Activated naive CD8-positive, alpha-beta T cell treated with anti-CD3 and anti-CD28 coated beads, Interleukin-2, amount 10 ng/mL, durations not matched to agents 7 days and 5 days (primary cell): ENCODE data around the gene PASK. TPM values are rescaled to one million over a fixed set of nuclear protein-coding genes. Genes with fewer than 3 reads are reported as not detected.

Experiments
- ATAC-seq: fragments of 150-1000 bp; cut with Tn5 transposase; one replicate; pipeline ENCODE4 v1.10.0; 2021; ENCODE audit warnings: low read depth, moderate library complexity
- POLR2A ChIA-PET: fragments of 350-600 bp; sonication (Branson Sonifier 250); formaldehyde crosslinking; loops from one replicate; lab custom pipeline; 2021; ENCODE audit warnings: antibody characterized with exemption; lab: Charles Lee
- DNase-seq: peaks from one replicate; pipeline ENCODE4 v3.0.0; 2021
- H3K27ac Mint-ChIP-seq: one replicate; pipeline ENCODE4 v1.8.0; 2022; ENCODE audit warnings: mild to moderate bottlenecking, mixed read lengths
- H3K27me3 Mint-ChIP-seq: one replicate; pipeline ENCODE4 v1.8.0; 2022; ENCODE audit warnings: mild to moderate bottlenecking, moderate library complexity, mixed read lengths
- H3K36me3 Mint-ChIP-seq: one replicate; pipeline ENCODE4 v1.8.0; 2021; ENCODE audit warnings: mild to moderate bottlenecking, mixed read lengths
- H3K4me1 Mint-ChIP-seq: one replicate; pipeline ENCODE4 v1.8.0; 2021; ENCODE audit warnings: mixed read lengths
- H3K4me3 Mint-ChIP-seq: one replicate; pipeline ENCODE4 v1.8.0; 2022; ENCODE audit warnings: mild to moderate bottlenecking, moderate library complexity, mixed read lengths
- H3K9me3 Mint-ChIP-seq: one replicate; pipeline ENCODE4 v1.8.0; 2021; ENCODE audit warnings: mixed read lengths
- total RNA-seq, 2 experiments: library from RNA; stranded (reverse); gene quantifications; one replicate each; pipeline ENCODE4 v1.2.3, GENCODE V29; 2021

PASK gene
- total RNA-seq, 2 experiments from 2014 or later, result 132 to 153 TPM

DNA sequence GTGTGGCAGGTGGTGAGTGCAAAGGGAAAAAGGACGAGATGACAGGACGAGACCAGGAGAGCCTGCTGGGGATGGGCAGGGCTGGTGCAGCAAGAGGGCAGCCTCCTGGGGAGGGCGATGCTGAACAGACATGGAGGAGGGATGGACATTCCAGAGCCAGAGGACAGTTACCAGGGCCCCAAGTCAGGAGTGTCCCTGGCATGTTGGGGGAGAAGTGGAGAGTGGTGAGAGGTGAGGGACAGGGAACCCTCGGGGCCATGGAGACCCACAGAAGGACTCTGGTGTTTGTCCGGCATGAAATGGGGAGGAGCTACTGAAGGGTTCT lies 66.2 kb downstream of the PASK start:
- Mint-ChIP-seq H3K4me1 (no peaks in the 10 kb centered on the region), H3K36me3 (peaks cover 12% of the 10 kb centered on the region), H3K27ac (peak overlapping the region; percentile 39), H3K9me3 (no peaks in the 10 kb centered on the region), H3K4me3 (no peak overlapping the region), H3K27me3 (no peaks in the 10 kb centered on the region)
- POLR2A ChIA-PET, result no interaction called here
- DNase-seq (no peak), ATAC-seq (no peak)

DNA sequence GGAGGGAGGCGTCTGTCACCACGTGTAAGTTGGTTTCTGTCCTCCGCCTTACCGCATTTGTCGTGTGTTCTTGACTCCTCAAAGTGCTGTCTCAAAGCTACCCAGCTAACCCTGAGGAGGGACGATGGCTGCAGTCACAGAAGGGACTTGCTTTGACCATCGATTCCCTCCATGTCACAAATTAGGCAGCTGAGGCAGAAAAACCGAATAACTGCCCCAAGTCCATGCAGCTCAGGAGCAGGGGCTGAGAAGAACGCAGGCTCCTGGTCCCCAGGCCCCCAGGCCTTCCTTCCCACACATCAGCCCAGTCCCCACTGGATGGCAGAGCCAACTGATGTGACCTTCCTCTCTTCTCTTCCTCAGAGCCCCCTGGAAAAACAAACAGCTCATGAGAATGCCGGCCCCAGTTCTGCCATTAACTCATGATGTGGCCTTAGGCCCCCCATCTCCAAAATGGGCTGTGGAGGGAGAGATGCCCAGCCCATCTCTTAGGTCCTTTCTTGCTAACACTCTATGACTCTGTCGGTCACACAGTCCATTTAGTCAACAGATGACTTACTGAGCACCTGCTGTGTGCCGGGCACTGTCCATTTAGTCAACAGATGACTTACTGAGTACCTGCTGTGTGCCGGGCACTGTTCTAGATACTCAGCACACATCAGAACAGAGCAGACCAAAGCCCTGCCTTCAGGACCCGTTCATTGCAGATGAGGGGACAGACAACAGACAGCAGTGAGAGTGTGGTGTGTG lies 66.8 kb downstream of the PASK start:
- Mint-ChIP-seq H3K9me3 (no peaks in the 10 kb centered on the region), H3K27ac (peak overlapping the region; percentile 39)
- POLR2A ChIA-PET, result interaction anchor here (1.2 kb wide), 1 partner anchor 66 kb away, joined by 3 read pairs; the partner anchor contains the start of gene PASK

DNA sequence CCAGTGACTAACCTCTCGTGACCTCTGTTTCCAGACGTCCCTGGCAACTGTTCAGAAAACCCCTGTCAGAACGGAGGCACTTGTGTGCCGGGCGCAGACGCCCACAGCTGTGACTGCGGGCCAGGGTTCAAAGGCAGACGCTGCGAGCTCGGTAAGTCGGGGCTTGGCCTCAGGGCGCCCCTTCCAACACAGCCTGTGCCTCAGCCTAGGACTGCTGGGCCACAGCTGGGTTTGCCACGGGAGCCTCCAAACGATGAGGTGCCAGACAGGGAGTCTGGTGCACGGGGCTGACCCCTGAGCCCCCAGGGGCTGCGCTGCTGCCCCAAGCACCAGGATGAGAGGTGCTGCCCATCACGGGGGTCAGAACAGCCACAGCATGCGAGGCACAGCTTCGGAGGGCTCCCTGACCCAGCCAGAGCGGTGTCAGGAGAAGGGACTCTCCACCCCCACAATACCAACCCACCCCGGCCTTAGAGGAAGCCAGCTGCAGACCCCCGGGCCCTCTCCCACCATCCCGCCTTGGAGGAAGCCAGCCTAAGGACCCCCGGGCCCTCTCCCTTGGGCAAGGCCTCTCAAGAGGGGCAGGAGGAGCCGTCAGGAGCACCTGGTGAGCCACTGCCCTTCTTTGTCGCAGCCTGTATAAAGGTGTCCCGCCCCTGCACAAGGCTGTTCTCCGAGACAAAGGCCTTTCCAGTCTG lies 67.5 kb downstream of the PASK start:
- Mint-ChIP-seq H3K4me3 (no peak overlapping the region), H3K9me3 (no peaks in the 10 kb centered on the region), H3K27me3 (no peaks in the 10 kb centered on the region), H3K27ac (no peak overlapping the region), H3K36me3 (peaks cover 9% of the 10 kb centered on the region), H3K4me1 (no peaks in the 10 kb centered on the region)
- POLR2A ChIA-PET, result interaction anchor here (1.2 kb wide), 1 partner anchor 67 kb away, joined by 3 read pairs; the partner anchor contains the start of gene PASK
- DNase-seq (no peak), ATAC-seq (no peak)

More for the DNA sequence above, 66.8 kb downstream of the PASK start:
- no peak for DNase-seq
- peaks cover 9% of the 10 kb centered on the region for H3K36me3 Mint-ChIP-seq
- H3K4me3 Mint-ChIP-seq, result no peak overlapping the region
- no peaks in the 10 kb centered on the region for H3K4me1 Mint-ChIP-seq
- ATAC-seq, result no peak
- H3K27me3 Mint-ChIP-seq, result no peaks in the 10 kb centered on the region

DNA sequence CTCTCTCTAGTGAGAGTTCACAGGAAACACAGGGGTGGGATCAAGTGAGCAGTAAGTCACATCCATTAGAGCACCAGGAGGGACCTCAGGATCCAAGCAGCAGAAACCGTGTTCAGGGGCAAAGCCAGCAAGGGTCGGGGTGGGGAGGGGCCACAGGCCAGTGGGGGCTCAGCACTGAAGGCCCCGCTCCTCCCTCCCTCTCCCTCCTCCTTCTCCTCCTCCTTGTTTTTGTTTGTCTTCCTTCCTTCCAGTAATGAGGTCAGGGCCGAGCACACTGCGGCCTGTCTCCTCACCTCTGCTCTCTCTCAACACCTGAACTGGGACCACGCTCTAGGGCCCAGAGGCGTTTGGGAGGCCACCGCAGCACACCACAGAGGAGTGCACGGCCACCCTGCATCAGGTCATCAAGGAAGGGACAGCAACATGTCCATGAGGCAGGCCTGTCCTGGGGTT lies 68.1 kb downstream of the PASK start:
- ATAC-seq (no peak), DNase-seq (no peak)
- Mint-ChIP-seq H3K36me3 (peaks cover 3% of the 10 kb centered on the region), H3K4me3 (no peak overlapping the region), H3K9me3 (no peaks in the 10 kb centered on the region), H3K4me1 (no peaks in the 10 kb centered on the region), H3K27ac (no peak overlapping the region), H3K27me3 (no peaks in the 10 kb centered on the region)
- POLR2A ChIA-PET, result interaction anchor here (1.2 kb wide), 1 partner anchor 68 kb away, joined by 3 read pairs; the partner anchor contains the start of gene PASK

DNA sequence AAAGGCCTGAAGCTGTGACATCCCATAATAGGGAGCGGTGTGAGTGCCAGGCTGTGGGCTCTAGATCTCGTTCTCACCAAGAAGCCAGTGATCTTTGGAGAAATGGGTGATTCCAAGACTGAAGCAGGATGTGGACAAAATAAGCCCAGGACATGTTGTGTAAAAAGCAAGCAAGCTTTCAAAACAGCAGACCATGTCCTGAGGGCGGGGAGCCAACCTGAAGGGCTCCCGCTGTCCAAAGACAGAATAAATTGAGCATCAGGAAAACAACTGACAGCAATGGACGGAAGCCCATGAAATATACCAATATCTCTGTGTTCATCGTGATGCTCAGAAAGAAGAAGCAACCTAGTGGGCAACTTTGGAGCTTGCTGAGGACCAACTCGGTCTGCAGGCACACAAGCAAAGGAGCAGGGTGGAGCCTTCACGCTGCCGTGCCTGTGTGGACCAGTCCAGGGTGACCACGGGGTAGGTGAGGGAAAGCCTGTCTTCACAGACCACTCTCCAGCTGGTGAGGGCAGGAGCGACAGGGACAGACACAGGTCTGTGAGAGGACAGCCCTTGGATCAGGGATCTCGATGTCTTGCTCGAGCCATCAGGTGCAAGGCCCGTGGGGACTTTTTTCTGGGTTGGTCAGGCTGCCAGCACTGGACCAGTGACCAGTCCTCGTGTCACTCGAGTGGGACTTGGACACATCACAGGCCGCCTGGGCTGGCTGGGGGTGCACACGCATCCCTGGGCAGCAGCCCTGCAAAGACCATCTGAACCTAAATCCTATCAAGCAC lies 68.7 kb downstream of the PASK start:
- POLR2A ChIA-PET, result no interaction called here
- DNase-seq (no peak), ATAC-seq (no peak)
- Mint-ChIP-seq H3K27ac (no peak overlapping the region), H3K9me3 (no peaks in the 10 kb centered on the region), H3K36me3 (no peaks in the 10 kb centered on the region), H3K4me1 (no peaks in the 10 kb centered on the region), H3K27me3 (no peaks in the 10 kb centered on the region), H3K4me3 (no peak overlapping the region)

DNA sequence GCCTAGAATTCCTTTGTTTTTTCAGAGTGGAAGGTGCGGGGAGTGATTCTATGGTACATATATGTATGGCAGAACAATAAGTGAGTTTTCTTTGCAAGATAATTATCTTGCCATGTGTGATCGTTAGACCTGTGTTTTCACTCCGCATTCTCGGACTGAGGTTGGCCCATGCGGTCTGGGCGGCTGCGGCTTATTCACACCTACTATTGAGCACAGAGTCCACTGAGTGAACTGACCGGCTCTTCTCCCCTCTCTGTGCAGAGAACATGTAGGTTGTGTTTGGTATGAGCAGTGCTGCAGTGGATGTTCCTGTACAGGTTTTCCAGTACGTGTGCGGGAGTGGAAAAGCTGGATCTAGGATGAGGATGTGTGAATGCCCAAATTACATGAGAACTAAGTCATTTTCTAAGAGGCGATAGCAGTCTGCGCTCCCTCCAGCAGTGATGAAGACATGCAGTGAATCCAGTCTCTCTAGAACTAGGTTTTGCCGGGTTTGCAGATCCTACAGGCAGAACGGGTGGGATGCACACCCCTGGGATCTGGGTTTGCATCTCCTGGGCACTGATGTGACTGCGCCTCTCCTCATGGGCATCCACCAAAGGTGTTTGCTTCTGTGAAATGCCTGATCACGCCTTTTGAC lies 74.3 kb downstream of the PASK start:
- POLR2A ChIA-PET, result no interaction called here
- no peaks in the 10 kb centered on the region for H3K9me3 Mint-ChIP-seq

DNA sequence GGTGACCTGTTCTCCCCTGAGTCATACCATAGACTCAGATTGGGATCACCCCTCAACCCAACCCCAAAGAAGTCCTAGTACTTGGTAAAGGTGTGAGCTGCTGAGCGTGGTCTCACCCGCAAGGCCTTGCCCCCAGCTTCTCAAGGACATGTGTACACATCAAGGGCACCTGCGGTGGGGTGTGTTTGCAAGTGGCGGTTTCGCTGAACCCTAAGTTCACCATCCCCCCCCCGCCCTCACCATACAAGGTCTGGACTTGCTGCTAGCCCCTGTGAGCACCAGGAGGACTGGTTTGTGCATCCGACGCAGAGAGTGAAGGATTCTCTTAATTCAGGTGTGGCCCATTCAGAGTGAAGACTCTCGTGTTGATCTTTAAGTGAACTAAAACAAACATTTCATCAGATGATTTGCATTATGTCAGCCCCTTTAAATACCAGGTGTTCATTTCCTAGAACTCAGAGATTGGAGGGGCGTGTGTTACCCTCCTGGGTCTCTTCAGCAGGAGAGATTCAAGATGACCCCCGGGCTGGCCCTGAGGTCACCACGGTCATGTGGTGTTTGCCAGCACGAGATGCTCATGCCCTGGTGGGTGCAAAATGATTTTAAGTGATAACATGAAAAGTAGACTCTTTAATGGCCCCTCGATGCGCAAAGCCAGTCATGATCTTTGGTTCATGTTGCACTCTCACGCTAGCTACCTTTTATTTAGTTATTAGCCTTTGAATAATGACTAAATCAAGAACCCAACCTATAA lies 75.0 kb downstream of the PASK start:
- POLR2A ChIA-PET, result no interaction called here
- DNase-seq (no peak), ATAC-seq (no peak)
- Mint-ChIP-seq H3K9me3 (no peaks in the 10 kb centered on the region), H3K36me3 (no peaks in the 10 kb centered on the region), H3K4me1 (no peaks in the 10 kb centered on the region), H3K27me3 (no peaks in the 10 kb centered on the region), H3K4me3 (no peak overlapping the region), H3K27ac (no peak overlapping the region)

More for the DNA sequence above, 74.3 kb downstream of the PASK start:
- Mint-ChIP-seq H3K4me3 (no peak overlapping the region), H3K27me3 (no peaks in the 10 kb centered on the region), H3K4me1 (no peaks in the 10 kb centered on the region), H3K27ac (no peak overlapping the region), H3K36me3 (no peaks in the 10 kb centered on the region)
- no peak for DNase-seq
- no peak for ATAC-seq

DNA sequence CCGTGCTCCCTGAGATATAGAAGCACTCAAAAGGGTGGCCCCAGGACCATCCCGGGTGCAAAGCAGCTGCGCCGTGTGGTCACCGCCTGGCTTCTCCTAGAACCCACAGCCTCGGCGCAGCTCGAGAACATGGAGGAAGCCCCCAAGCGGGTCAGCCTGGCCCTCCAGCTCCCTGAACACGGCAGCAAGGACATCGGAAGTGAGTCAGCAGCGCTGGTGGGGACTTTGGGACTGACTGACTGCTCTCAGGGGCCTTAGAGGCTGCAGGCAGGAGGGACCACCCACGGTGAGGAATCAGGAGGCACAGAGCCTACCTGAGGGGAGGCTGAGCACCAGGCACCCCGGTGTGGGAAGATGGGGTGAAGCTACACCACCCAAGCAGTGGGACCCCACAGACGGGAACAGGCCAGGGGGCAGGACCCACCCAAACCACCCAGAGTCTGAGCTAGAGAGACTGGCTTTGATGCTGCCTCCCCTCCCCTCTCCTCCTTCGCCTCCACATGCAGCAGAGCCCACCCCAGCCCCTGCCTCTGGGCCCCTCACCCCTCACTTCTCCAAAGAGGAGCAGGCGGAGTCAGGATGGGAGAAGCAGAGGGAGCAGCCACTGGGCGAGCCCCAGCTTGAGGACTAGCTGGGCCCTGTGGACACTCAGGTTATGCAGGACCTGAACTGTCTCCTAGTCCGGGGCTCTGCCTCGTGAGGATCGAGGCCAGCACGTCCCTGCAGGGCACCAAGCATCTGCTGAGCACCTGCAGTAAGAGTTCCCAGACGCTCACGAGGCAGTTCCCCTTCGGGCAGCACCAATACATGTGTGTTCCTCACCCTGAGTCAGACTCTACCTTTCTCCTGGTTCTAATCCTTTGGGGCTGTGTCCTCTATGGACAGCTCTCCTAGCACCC lies 75.9 kb downstream of the PASK start:
- no peaks in the 10 kb centered on the region for H3K4me1 Mint-ChIP-seq
- POLR2A ChIA-PET, result no interaction called here
- ATAC-seq, result no peak
- H3K27ac Mint-ChIP-seq, result no peak overlapping the region
- DNase-seq, result no peak
- no peaks in the 10 kb centered on the region for H3K36me3 Mint-ChIP-seq
- H3K9me3 Mint-ChIP-seq, result no peaks in the 10 kb centered on the region
- no peaks in the 10 kb centered on the region for H3K27me3 Mint-ChIP-seq
- no peak overlapping the region for H3K4me3 Mint-ChIP-seq

DNA sequence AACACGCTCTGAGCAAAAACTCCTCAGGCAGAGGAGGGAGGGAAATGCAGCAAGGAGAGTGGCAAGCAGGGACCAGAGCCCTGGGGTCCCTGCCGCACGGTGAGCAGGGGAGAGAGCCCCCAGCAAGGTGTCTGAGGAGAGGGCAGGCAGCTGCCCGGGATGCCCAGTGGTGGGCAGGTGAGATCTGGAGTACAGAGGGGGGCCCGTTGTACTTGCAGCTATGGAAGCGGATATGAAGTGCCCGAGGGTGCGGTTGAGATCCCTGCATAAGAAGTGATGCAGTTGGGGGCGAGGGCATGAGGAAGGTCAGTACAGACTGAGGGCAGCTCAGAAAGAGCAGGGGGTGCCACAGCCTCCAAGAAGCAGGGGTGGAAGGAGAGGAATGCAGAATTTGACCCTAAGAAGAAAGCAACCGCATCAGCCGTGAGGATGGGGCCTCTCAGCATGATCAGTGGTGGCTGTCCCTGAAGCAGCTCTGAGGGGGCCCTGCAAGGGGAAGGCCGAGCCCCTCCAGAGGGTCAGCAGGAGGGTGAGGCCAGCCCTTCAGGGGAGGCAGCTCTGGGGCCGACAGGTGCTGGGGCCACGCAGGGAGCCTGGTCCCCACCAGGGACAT lies 76.6 kb downstream of the PASK start:
- Mint-ChIP-seq H3K27ac (no peak overlapping the region), H3K9me3 (no peaks in the 10 kb centered on the region), H3K27me3 (no peaks in the 10 kb centered on the region), H3K4me1 (no peaks in the 10 kb centered on the region), H3K36me3 (no peaks in the 10 kb centered on the region), H3K4me3 (no peak overlapping the region)
- POLR2A ChIA-PET, result no interaction called here
- ATAC-seq (no peak), DNase-seq (no peak)

DNA sequence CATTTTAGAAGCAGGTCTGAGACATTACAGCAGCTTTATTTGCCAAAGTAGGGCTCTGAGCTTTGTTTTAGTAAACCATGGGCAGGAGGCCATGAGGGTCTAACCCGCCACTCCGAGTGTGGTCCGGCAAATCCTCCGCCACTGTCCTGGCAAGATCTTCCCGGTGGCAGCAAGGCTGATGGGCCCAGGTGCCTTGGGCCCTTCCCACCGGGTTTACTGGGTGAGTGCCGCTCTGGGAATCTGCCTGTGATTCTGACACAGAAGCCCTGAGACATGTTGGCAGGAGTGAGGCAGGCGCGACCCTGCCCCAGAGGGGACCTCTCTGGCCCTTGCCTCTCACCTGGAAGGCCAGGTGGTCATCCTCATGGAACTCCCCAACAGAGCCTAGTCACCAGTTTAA lies 77.1 kb downstream of the PASK start:
- H3K9me3 Mint-ChIP-seq, result no peaks in the 10 kb centered on the region
- no peaks in the 10 kb centered on the region for H3K27me3 Mint-ChIP-seq
- H3K27ac Mint-ChIP-seq, result no peak overlapping the region
- H3K36me3 Mint-ChIP-seq, result no peaks in the 10 kb centered on the region
- H3K4me1 Mint-ChIP-seq, result no peaks in the 10 kb centered on the region
- DNase-seq, result no peak
- H3K4me3 Mint-ChIP-seq, result no peak overlapping the region
- POLR2A ChIA-PET, result no interaction called here
- no peak for ATAC-seq

DNA sequence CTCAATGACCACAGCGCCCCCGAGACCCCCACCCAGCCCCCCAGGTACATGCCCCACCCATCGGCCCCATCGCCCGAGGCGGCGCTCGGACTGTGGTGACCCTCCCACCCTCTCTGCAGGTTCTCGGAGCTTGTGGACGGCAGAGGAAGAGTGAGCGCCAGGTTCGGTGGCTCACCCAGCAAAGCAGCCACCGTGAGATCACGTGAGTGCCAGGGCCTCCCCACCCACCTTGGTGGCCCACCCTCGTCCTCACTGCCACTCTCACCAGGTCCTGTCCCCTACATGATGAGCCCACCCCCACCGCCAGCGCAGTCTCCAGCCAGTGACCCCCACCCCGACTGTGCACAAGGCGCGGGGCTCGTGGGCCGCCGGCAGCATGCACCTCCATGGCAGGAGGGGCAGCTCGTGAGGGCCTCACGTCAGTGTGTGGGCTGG lies 77.6 kb downstream of the PASK start:
- POLR2A ChIA-PET, result no interaction called here
- no peak for ATAC-seq

More for the DNA sequence above, 77.6 kb downstream of the PASK start:
- H3K27me3 Mint-ChIP-seq, result no peaks in the 10 kb centered on the region
- H3K36me3 Mint-ChIP-seq, result no peaks in the 10 kb centered on the region
- H3K9me3 Mint-ChIP-seq, result no peaks in the 10 kb centered on the region
- H3K27ac Mint-ChIP-seq, result no peak overlapping the region
- H3K4me3 Mint-ChIP-seq, result no peak overlapping the region
- no peak for DNase-seq
- H3K4me1 Mint-ChIP-seq, result no peaks in the 10 kb centered on the region
